Erythroblast (primary cell): ENCODE data around the gene SERPINB13.
"Not testable (repeated sequence)": the region's sequence is repeated elsewhere in the genome, so short reads cannot be mapped to it uniquely, and the experiment has no call there.

Experiments used
- DNase-seq, 2 experiments: peaks; one replicate each; lab custom pipeline; 2025; lab: John Stamatoyannopoulos, UW
- GATA1 ChIP-seq: IDR thresholded peaks from 2 replicates; pipeline ENCODE4 v1.6.1; 2011; ENCODE audit warnings: low read depth, mild to moderate bottlenecking, control low read depth, low read length, moderate library complexity
- POLR2A ChIP-seq: IDR thresholded peaks from 2 replicates; pipeline ENCODE4 v1.6.1; 2011; ENCODE audit warnings: mild to moderate bottlenecking, low read length

The SERPINB13 gene

DNA sequence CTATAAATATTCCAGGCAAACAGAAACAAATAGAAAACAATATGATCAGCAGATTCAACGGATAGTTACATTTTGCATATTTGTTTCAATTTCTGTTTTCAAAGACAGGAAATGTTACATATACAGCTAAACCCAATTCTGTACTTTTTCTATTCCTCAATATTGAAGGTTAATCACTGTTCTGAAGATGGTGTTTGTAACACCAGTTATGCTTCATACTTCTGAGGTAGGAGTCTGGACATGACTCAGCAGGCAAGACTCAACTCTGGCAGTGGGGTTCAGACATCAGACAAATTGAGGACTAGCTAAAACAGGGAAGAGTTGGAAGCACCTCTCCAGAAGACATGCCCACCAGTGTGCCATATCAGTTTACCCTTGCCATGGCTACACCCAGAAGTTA is 16.6 kb downstream of the SERPINB13 start:
- DNase-seq: no peak
- TF ChIP-seq GATA1 (no peak), POLR2A (no peak)

DNA sequence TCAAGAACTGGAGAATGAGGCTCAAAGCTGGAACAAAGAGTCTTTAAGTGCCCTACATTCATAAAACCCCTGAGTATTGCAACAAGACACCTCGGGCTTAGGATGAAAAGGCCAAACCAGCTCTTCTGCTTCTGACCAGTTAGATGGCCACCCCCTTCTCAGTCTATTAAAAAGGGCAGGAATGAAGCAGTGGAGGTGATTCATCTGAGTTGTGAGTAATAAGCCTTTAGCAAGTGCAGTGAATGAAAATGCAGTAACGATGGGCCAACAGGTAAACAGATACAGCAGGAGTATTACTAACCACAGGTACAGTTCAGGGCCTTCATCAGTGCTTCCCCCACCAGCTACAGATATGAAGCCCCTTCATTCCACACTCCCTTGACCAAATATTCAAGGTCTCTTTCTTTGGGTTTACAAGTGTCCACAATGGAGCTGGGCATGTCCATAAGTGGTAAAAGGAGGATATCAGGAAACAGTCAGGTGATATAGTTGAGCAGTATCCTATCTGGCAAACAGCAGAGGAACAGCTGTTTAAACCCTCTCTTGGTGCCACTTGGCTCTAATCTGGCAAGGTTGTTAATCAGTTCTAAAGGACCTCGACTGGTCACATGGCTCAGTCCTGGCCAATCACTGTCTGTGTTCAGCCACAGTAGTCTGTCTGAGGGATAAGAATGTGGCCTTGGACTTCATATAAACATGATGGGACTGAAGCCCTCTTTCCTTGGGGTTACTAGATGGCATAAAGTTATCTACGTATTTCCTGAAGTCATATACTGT is 17.8 kb downstream of the SERPINB13 start:
- DNase-seq: no peak
- TF ChIP-seq GATA1 (no peak), POLR2A (no peak)

DNA sequence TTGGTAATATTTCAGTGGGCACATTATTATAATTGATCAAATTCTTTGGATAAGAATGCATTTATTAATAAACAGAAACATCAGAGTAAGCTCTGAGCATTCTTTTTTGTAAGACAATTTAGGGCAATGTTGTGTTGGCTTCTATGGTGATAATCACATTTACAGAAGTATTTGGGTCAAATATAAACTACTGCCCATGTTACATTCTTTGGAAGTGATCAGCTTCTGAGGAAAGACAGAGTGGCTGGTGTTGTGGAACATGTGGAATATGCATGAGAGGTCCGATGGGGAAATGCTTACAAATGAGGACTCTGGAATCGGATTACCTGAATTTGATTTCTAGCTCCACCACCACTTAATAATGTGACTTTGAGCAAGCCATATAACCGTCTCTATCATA is 19.4 kb downstream of the SERPINB13 start:
- TF ChIP-seq POLR2A (no peak), GATA1 (no peak)
- DNase-seq: no peak

DNA sequence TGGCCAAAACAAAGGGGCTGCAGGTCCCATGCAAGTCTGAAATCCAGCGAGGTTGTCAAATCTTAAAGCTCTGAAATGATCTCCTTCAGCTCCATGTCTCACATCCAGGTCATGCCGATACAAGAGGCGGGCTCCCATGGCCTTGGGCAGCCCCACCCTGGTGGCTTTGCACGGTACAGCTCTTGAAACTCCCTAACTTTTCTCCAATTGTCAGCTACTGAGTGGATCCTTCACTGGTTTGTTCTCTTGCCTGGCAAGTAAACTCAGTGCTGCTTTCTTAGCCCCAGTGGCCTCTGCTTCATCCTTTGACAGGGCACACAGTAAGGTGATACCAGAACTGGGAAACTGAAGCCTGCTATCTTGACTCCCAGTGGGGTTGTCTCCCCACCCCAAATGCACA is 26.3 kb downstream of the SERPINB13 start:
- TF ChIP-seq POLR2A (no peak), GATA1 (no peak)
- no peak for DNase-seq

DNA sequence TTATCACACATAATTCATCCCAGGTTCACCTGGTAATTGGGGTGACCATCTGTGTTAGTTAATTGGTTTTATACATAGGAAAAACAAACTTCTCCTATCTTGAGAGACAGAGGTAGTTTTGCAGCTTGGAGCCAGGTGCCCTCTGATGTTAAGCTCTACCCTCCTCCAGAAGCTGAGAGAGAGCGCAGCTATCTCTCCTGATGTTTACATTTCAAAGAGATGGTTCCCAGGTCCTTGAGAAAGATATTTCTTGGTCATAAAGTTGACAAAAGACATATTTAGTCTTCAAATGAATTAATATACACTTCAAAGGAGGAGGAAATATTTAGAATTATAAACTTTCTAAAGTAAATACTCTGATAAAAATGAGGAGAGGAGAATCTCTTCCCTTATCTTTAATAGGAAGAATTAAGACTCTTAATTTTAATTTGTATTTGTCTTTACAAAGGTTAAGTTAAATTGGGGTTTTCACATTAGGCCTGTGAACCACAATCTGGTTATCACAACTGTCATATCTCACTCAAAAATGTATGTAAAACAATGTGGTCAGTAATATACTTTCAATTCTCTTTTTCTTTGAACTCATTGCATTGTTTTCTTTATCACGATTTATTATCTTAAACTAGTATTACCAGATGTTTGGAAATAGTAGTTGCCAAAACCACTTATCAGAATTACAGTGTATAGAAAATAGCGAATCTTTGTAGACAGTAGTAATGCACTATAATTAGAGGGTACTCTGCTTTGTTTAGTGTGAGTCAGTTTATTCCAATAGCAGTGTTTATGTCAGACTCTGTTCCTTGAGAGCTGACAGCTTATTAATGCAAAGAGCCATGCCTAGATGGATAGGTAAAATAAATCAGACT is 30.1 kb downstream of the SERPINB13 start:
- no peak for DNase-seq
- TF ChIP-seq POLR2A (no peak), GATA1 (no peak)

DNA sequence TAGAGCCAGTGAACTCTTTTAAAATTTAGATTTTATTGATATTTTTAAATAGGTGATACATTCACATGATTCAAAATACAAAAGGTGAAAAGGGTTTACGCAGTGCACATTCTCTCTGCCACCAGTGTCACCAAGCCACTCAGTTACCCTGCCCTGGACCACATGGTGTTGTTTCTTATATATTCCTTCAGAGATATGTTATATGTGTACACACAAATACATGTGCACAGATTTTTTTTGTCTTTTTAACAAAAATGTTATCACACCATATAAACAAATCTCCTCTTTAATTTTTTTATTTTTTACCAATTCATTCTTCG is 30.7 kb downstream of the SERPINB13 start:
- TF ChIP-seq GATA1 (no peak), POLR2A (no peak)

DNA sequence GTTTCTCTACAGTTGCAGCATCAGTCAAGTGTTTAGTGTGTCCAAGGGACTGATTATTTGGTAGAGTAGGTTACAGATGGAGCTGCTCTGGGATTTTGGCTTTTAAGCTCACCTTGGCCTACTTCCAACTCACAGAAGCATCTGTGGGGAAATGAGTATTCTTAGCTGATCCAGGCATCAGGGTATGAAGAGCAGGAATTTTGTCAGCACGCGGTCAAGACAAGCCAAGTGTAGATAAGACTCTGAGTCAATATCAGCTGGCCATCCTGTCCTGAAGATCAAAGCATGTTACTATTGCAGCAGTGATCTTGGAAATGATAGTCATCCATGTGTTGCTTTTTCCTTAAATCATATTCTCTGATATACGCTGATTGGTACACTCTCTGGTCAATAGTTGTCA is 32.5 kb downstream of the SERPINB13 start:
- TF ChIP-seq POLR2A (no peak), GATA1 (no peak)
- DNase-seq: no peak

More for the DNA sequence above, 30.7 kb downstream of the SERPINB13 start:
- DNase-seq: no peak

DNA sequence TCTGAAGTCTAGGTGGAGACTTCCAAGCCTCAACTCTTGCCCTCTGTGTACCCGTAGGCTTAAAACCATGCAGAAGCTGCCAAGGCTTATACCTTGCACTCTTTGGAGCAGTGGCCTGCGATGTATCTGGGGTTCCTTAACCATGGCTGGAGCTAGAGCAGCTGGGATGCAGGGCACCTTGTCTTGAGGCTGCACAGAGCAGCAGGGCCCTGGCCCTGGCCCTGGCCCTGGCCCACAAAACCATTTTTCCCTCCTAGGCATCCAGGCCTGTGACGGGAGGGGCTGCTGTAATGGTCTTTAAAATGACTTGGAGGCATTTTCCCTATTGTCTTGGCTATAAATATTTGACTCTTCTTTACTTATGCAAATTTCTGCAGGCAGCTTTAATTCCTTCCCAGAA is 37.7 kb downstream of the SERPINB13 start:
- no peak for DNase-seq
- TF ChIP-seq GATA1: no peak
- no peak for TF ChIP-seq POLR2A

DNA sequence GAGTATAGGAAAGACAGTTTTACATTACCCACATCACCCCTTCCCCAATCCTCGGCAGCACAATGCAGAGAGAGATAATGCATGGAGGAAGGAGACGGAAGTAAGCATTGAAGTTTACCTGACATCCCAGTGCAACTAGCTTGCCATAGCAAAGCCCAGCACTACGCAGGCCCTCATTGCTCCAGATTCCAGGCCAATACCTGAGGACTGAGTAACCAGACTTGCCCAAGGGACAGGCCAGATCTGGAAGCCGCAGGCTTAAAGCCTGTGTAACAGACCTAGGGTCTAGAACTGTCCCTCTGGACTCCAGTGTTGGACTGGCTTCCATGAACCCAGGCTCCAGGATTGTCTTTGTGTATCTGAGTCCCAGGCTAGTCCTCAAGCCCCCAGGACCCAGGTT is 39.3 kb downstream of the SERPINB13 start:
- TF ChIP-seq POLR2A (no peak), GATA1 (no peak)

DNA sequence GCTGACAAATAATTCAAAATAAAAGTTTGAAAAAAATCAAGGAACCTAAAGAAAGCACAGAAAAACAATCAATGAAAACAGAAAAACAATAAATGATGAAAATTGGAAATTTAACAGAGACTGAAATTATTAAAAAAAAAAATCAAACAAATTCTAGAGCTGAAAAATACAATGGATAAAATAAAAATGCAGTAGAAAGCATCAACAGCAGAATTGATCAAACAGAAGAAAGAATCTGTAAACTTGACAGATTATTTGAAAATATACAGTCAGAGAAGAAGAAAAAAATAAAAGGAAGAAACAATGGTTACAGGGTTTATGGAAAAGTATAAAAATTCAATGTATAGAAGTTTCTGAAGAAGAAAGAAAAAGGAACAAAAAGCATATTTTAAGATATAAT is 40.7 kb downstream of the SERPINB13 start:
- no peak for DNase-seq
- TF ChIP-seq GATA1 (no peak), POLR2A (no peak)

More for the DNA sequence above, 39.3 kb downstream of the SERPINB13 start:
- DNase-seq: no peak

DNA sequence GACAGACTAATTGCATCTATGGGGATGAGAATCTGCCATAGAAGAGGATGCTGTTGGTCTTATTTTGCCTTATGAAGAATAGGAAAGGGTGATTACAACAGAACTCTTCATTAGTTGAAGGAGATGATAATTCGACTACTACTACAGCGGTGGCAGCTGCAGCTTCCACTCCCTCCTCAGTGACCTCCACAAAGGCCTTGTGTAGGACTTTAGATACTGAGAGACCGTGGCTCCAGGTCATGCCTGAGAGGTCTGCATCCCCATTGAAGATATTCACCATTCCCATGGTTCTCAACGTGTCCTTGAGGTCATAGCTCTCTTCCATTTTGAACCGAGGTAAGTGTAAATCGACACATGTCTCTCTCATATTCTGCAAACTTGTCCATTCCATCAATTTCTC is 50.6 kb downstream of the SERPINB13 start:
- no peak for DNase-seq
- TF ChIP-seq POLR2A: no peak
- TF ChIP-seq GATA1: no peak

DNA sequence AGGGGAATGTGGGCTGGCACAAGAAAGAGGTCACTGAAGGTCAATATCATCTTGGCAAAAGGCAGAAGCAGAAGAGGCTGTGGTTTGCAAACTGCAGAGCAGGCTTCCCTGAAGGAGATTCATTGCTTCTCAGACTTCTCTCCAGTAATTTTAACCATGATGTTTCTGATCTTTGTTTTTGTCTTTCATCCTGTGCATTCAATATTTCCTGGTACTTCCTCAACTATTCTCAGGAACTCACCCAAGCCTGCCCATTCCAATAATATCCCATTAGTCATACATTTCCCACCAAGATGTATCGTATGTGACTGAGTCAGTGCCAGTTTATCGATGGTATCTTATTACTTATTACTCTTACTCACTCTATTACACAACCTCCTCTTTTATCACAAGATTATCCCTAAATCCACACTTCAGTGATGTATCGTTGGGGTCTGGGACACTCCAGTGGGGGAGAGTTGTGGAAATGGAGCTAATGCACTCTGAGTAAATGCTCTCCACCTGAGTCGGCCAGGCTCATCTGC is 54.1 kb downstream of the SERPINB13 start:
- not testable (repeated sequence) for DNase-seq

DNA sequence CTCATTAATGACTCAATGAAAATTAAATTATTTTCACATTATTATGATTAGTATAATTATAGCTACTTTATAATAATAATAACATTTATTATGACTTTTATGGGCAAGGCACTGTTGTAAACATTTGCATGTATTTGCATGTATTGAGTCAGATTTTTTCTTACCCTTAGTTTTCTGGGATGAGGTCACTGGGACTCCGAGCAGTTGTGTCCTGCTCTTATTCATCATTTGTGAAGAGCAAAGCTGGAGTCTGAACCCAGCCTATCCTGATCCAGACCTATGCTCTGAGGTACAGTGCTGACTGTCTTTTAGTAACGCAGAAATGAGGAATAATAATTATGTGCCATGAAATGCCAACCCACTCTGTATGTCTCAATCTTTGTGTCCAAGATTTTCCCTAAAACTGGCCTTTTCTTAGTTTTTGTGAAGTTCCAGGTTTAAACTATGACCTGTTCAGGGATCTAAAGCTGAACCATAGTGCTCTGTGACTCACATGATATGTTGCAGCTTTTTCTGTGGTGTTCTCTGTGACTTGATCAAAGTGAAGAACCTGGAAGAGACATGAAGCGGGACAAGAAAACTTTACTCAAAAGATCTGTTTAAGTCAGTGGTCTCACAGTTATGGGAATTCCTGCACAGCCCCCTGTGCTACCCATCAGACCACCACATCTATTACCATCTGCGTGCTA is 55.7 kb downstream of the SERPINB13 start:
- not testable (repeated sequence) for DNase-seq

DNA sequence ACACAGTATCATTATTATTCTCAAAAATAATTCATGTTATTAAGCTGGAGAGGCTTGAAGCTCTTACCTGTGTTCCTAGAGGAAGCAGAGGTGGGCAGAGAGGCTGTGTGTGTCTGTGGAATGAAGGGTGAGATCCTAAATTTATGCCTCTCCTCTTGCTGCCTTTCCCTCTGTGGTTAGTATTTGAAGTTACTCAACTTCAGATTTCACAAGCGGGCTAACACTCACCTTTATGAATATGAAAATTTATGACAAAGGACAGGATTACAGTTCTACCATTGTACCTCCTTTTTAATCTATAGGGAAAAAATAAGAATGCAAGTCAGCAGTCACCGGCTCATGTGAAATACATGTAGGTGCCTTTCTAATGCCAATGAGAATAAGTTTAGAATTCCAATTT is 57.0 kb downstream of the SERPINB13 start, which contains the start of gene SERPINB4:
Gene SERPINB4, minus strand, starts transcription at position 115 of the 400 bp plus-strand sequence. CDS start 679 bp downstream, outside the sequence.
- not testable (repeated sequence) for DNase-seq

DNA sequence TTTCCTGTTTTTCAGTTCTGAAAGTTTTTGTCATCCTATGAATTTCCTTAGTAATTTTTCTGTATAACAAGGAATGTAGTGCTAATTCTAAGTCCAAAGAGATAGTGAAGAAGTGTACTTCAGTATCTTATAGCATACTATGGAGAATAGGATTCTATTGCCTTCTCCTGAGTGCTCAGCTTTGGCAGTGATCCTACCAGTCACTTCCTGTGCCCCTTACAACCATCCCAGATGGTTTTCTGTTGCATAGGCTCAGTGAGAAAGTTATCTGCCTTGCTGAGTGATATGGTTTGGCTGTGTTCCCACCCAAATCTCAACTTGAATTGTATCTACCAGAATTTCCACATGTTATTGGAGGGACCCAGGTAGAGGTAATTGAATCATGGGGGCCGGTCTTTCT is 57.6 kb downstream of the SERPINB13 start:
- DNase-seq: not testable (repeated sequence)
